Smooth muscle cell (in vitro differentiated cells): ENCODE data around the gene MAPK6. TPM values are rescaled to one million over a fixed set of nuclear protein-coding genes. Genes with fewer than 3 reads are reported as not detected.

Experiments used
- DNase-seq: peaks from one replicate; lab custom pipeline; 2025; ENCODE audit not compliant: unreplicated experiment; lab: John Stamatoyannopoulos, UW
- H2AFZ ChIP-seq: fragments of 200-600 bp; sonication (generic); 2 replicates; pipeline ENCODE4 v1.6.0; 2016; ENCODE audit warnings: antibody characterized with exemption, low read depth, mild to moderate bottlenecking
- H3F3A ChIP-seq: fragments of 200-600 bp; sonication (generic); 2 replicates; pipeline ENCODE4 v1.6.0; 2017; ENCODE audit warnings: antibody characterized with exemption, low read depth
- H3K27ac ChIP-seq: fragments of 200-600 bp; sonication (generic); 2 replicates; pipeline ENCODE4 v1.5.1; 2016; ENCODE audit warnings: low read depth, mild to moderate bottlenecking
- H3K27me3 ChIP-seq: fragments of 200-600 bp; sonication (generic); 2 replicates; pipeline ENCODE4 v1.6.1; 2016; ENCODE audit warnings: low read depth, mild to moderate bottlenecking
- H3K36me3 ChIP-seq: fragments of 200-600 bp; sonication (generic); 2 replicates; pipeline ENCODE4 v1.5.1; 2016; ENCODE audit warnings: low read depth
- H3K4me1 ChIP-seq: fragments of 200-600 bp; sonication (generic); 2 replicates; pipeline ENCODE4 v1.5.1; 2016; ENCODE audit warnings: low read depth
- H3K4me2 ChIP-seq: fragments of 200-600 bp; sonication (generic); 2 replicates; pipeline ENCODE4 v1.6.0; 2016; ENCODE audit warnings: mild to moderate bottlenecking
- H3K4me3 ChIP-seq: fragments of 200-600 bp; sonication (generic); 2 replicates; pipeline ENCODE4 v1.5.1; 2016; ENCODE audit warnings: mild to moderate bottlenecking
- H3K79me2 ChIP-seq: fragments of 200-600 bp; sonication (generic); 2 replicates; pipeline ENCODE4 v1.6.0; 2016; ENCODE audit warnings: low read depth, mild to moderate bottlenecking
- H3K9ac ChIP-seq: fragments of 200-600 bp; sonication (generic); 2 replicates; pipeline ENCODE4 v1.6.0; 2016; ENCODE audit warnings: low read depth
- H3K9me3 ChIP-seq: fragments of 200-600 bp; sonication (generic); replicated peaks from 2 replicates; pipeline ENCODE4 v1.5.1; 2016; ENCODE audit warnings: low read depth
- H4K20me1 ChIP-seq: fragments of 200-600 bp; sonication (generic); 2 replicates; pipeline ENCODE4 v1.6.0; 2016; ENCODE audit warnings: low read depth
- CTCF ChIP-seq: fragments of 200-600 bp; sonication (generic); IDR thresholded peaks from 2 replicates; pipeline ENCODE4 v1.5.1; 2017; ENCODE audit warnings: borderline replicate concordance, mild to moderate bottlenecking, antibody characterized with exemption; ENCODE audit not compliant: insufficient read depth, poor library complexity, severe bottlenecking
- WGBS: methylation state at CpG from one replicate; pipeline ENCODE4 v1.1.7; 2016; ENCODE audit warnings: low lambda C conversion rate; 5-methylcytosine and 5-hydroxymethylcytosine counted together
- polyA plus RNA-seq: library from polyadenylated mRNA; unstranded; fragments of >200 nt; fragmentation: Nextera tagmentation; extraction: Ambion mirVana; gene quantifications from 2 replicates; pipeline ENCODE4 v1.2.1, GENCODE V29; 2016
- total RNA-seq: library from RNA; depleted of rRNA; stranded (reverse); fragments of >200 nt; gene quantifications from 2 replicates; pipeline ENCODE4 v1.2.3, GENCODE V29; 2014

MAPK6 gene
- total and polyA plus RNA-seq, 2 experiments from 2014 or later, result 38.6 to 107 TPM

- Histone ChIP-seq H3K79me2 (no peaks in the 10 kb centered on the region), H4K20me1 (no peaks in the 10 kb centered on the region), H3K4me3 (no peak overlapping the region), H3K36me3 (no peaks in the 10 kb centered on the region), H3F3A (no peaks in the 10 kb centered on the region), H3K9ac (no peak overlapping the region), H2AFZ (no peak overlapping the region), H3K27me3 (no peaks in the 10 kb centered on the region), H3K9me3 (peaks cover 6% of the 10 kb centered on the region), H3K27ac (no peak overlapping the region), H3K4me1 (peaks cover 5% of the 10 kb centered on the region), H3K4me2 (no peak overlapping the region)
- no peak for TF ChIP-seq CTCF
- 90% methylated on average over 5 of the region's 5 CpGs for WGBS
- no peak for DNase-seq
Measured at GRCh38 chr15:52086011-52086786, 67.2 kb downstream of the MAPK6 start.

GRCh38 chr15:52090193-52090592 lies 71.2 kb downstream of the MAPK6 start:
- H4K20me1 ChIP-seq, result no peaks in the 10 kb centered on the region
- no peak overlapping the region for H2AFZ ChIP-seq
- H3K4me2 ChIP-seq, result no peak overlapping the region
- no peaks in the 10 kb centered on the region for H3K27me3 ChIP-seq
- H3K27ac ChIP-seq, result no peak overlapping the region
- H3F3A ChIP-seq, result no peaks in the 10 kb centered on the region
- H3K4me3 ChIP-seq, result no peak overlapping the region
- no peaks in the 10 kb centered on the region for H3K79me2 ChIP-seq
- no peak for DNase-seq
- no peaks in the 10 kb centered on the region for H3K36me3 ChIP-seq
- no peak overlapping the region for H3K9ac ChIP-seq
- TF ChIP-seq CTCF, result no peak
- H3K9me3 ChIP-seq, result peaks cover 6% of the 10 kb centered on the region
- no peaks in the 10 kb centered on the region for H3K4me1 ChIP-seq

- Histone ChIP-seq H4K20me1 (no peaks in the 10 kb centered on the region), H3K4me2 (no peak overlapping the region), H3K27me3 (no peaks in the 10 kb centered on the region), H3K79me2 (no peaks in the 10 kb centered on the region), H2AFZ (no peak overlapping the region), H3K9ac (no peak overlapping the region), H3K4me3 (no peak overlapping the region), H3K27ac (peak overlapping the region; percentile 51), H3K9me3 (no peaks in the 10 kb centered on the region), H3K4me1 (no peaks in the 10 kb centered on the region), H3K36me3 (no peaks in the 10 kb centered on the region), H3F3A (no peaks in the 10 kb centered on the region)
- no peak for DNase-seq
- 89% methylated on average over 4 of the region's 4 CpGs for WGBS
- no peak for TF ChIP-seq CTCF
Measured at GRCh38 chr15:52093167-52093538, 74.1 kb downstream of the MAPK6 start.
